Measurements from ENCODE around the gene ADCY5. TPM values are rescaled to one million over a fixed set of nuclear protein-coding genes. Genes with fewer than 3 reads are reported as not detected.

Gene ADCY5
- total RNA-seq, 1 experiment from 2014 or later: 1.4 TPM

- Histone ChIP-seq H3K4me3 (ENCODE audit: low read depth in 2 of 2, low read length in 2 of 2) (no peak overlapping the region), H3K9me3 (ENCODE audit: control insufficient read depth, insufficient read depth, low read depth, low read length) (no peaks in the 10 kb centered on the region), H3K27me3 (ENCODE audit: control insufficient read depth, insufficient read depth, low read length) (peaks cover 16% of the 10 kb centered on the region), H3K27ac (ENCODE audit: low read length) (no peak overlapping the region), H3K4me1 (ENCODE audit: control insufficient read depth, insufficient read depth, low read length) (no peaks in the 10 kb centered on the region), H3K36me3 (ENCODE audit: control insufficient read depth, insufficient read depth, low read length) (no peaks in the 10 kb centered on the region)
- in situ Hi-C loops (cut with HindIII; ENCODE audit: low pct_unique_long_range_greater_than_20kb, low sequenced_read_pairs) (no loop called here), intact Hi-C loops (cut with micrococcal nuclease; ENCODE audit: unreplicated experiment) (no loop called here)
- no TSS peak for BruUV-seq (replicated peaks)
- no peak for ATAC-seq
- ChIA-PET POLR2A (no interaction called here), CTCF (no interaction called here)
- DNase-seq (ENCODE audit: low read depth, low spot score): no peak
- TF ChIP-seq CTCF (IDR thresholded peaks at IDR 0.05) (no peak), SIN3A (IDR thresholded peaks at IDR 0.05; ENCODE audit: borderline replicate concordance, insufficient read depth, low read depth, low read length) (no peak), REST (IDR thresholded peaks at IDR 0.05; ENCODE audit: insufficient read depth in 1 of 2, low read depth in 2 of 2, low read length in 1 of 2) (no peak), POLR2AphosphoS5 (IDR thresholded peaks at IDR 0.05; ENCODE audit: low read depth, low read length) (no peak), TCF7L2 (IDR thresholded peaks at IDR 0.05; ENCODE audit: low read depth, low read length) (no peak)
Measured at GRCh38 chr3:123467046-123467445, 18.2 kb upstream of the ADCY5 start.

DNA sequence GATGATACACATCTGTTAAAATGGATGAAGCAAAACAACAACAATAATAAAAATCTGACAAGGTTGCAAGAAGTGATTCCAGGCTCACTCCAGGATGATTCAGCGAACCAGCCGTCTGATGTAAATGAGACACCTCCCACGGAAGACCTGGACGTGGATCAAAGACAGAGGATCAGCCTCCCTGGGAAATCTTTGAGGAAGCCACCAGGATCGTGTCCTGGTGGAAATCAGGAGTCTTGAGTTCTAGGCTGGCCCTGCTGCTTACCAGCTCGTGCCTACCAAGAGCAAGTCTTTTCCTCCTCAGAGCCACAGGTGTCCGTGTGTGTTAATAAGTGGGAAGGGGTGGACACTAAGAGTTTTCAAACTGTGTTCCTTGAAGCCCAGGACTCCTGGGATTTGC, 15.3 kb upstream of the ADCY5 start:
- TF ChIP-seq CTCF (IDR thresholded peaks at IDR 0.05) (no peak), SIN3A (IDR thresholded peaks at IDR 0.05; ENCODE audit: borderline replicate concordance, insufficient read depth, low read depth, low read length) (no peak), POLR2AphosphoS5 (IDR thresholded peaks at IDR 0.05; ENCODE audit: low read depth, low read length) (no peak), TCF7L2 (IDR thresholded peaks at IDR 0.05; ENCODE audit: low read depth, low read length) (no peak), REST (IDR thresholded peaks at IDR 0.05; ENCODE audit: insufficient read depth in 1 of 2, low read depth in 2 of 2, low read length in 1 of 2) (no peak)
- intact Hi-C loops (cut with micrococcal nuclease; ENCODE audit: unreplicated experiment): no loop called here
- ChIA-PET CTCF (no interaction called here), POLR2A (no interaction called here)
- H3K4me1 ChIP-seq (ENCODE audit: control insufficient read depth, insufficient read depth, low read length): no peaks in the 10 kb centered on the region
- peaks cover 20% of the 10 kb centered on the region for H3K27me3 ChIP-seq (ENCODE audit: control insufficient read depth, insufficient read depth, low read length)
- no peak overlapping the region for H3K4me3 ChIP-seq (ENCODE audit: low read depth in 2 of 2, low read length in 2 of 2)
- DNase-seq (ENCODE audit: low read depth, low spot score): no peak
- ATAC-seq: no peak
- H3K36me3 ChIP-seq (ENCODE audit: control insufficient read depth, insufficient read depth, low read length): no peaks in the 10 kb centered on the region
- no TSS peak for BruUV-seq (replicated peaks)
- H3K9me3 ChIP-seq (ENCODE audit: control insufficient read depth, insufficient read depth, low read depth, low read length): no peaks in the 10 kb centered on the region
- no peak overlapping the region for H3K27ac ChIP-seq (ENCODE audit: low read length)
- in situ Hi-C loops (cut with HindIII; ENCODE audit: low pct_unique_long_range_greater_than_20kb, low sequenced_read_pairs): no loop called here

Data from Panc1 (cell line).